ENCODE data around the gene RALA.
"Not testable (repeated sequence)": the region's sequence is repeated elsewhere in the genome, so short reads cannot be mapped to it uniquely, and the experiment has no call there.

Gene RALA

DNA sequence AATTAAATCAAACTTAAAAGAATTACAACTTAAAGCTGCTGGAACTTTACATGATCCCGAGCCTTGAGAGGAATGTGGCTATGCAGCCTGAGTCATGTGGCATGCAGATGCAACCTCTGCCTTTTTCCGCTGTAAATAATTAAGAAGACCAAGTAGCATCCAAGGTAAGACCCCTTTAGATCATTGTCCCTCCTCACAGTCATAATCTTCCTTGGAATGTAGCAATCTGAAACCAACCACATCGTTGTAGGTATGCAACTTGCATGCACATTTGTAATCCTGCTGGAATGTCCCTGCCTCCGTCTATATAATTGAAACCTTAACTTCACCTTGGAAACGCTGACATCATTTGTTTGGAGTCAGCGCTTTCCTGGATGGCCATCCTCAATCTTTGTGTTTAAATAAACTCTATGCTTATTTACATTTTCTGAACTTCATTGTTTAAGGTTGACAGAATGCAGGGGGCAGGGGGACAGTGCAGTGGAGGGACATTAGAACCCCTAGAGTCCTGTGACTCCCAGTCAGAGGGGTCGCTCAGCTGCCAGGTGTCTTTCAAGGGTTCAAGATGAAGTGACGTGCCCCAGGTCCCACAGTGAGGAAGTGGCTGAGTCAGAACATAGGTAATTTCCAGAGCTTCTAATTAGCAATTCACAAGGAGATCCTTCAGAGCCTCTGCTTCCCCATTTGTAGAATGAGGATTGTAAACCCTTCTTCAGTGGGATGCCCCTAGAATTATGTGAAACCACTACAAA lies 110.7 kb downstream of the RALA start:
- DNase-seq = no peak

DNA sequence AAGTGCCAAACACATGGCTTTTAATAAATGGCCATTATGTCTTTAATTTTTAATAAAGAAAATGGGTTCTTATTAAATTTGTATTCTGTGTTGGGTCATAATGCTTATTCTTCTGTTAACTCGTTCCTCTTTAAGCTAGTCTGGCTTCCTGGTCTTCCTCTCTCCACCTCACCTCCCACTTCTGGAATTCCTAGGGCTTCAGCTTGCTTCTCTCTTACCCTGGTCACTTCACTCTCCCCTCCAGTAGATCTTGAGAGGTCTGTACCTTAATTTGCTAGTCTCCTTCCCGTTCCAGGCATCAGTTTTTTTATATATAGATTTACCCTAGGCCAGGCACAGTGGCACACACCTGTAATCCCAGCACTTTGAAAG lies 111.2 kb downstream of the RALA start:
- no peak for DNase-seq

- peak; percentile 17 for DNase-seq
These were observed 112.5 kb downstream of the RALA start for GRCh38 chr7:39735903-39736302.

DNA sequence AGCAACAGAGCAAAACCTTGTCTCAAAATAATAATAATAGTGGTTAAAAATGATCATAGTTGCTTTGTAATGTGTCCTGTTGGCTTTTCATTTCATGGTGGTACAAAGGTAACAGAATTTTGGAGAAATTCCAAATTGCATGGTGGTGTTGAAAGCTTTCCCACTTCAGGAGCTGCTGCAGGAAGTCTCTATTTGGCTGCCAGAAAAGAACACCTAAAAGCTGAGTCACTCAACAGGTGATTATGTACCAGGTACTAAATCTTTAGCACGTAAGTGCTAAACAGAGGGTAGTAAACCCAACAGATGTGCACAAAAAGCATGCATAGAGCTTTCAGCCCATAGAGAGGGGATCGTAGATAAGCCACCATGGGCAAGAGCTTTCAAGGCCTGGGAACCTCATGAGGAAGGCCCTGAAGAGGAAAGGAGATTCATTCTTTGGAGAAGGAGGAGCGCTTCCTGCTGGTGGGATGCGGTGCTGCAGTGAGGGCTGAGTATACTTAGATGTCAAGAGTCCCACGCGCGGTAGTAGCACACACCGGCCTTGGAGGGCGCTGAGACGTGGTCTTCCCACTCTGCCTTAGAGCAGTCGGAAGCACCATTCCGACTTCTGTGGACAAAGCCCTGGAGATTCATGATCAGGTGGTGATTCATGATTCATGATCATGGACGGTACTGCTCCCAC lies 118.7 kb downstream of the RALA start:
- DNase-seq = peak; percentile 54

- DNase-seq = no peak
These were observed 121.2 kb downstream of the RALA start for GRCh38 chr7:39744620-39745019.

- no peak for DNase-seq
These were observed 121.9 kb downstream of the RALA start for GRCh38 chr7:39745320-39745719.

GRCh38 chr7:39746103-39746819 lies 122.9 kb downstream of the RALA start:
- peak; percentile 26 for DNase-seq

GRCh38 chr7:39749177-39749576 lies 125.8 kb downstream of the RALA start:
- DNase-seq = no peak

- DNase-seq = no peak
These were observed 126.3 kb downstream of the RALA start for GRCh38 chr7:39749717-39750116.

GRCh38 chr7:39750253-39751077 lies 127.1 kb downstream of the RALA start:
- no peak for DNase-seq

DNA sequence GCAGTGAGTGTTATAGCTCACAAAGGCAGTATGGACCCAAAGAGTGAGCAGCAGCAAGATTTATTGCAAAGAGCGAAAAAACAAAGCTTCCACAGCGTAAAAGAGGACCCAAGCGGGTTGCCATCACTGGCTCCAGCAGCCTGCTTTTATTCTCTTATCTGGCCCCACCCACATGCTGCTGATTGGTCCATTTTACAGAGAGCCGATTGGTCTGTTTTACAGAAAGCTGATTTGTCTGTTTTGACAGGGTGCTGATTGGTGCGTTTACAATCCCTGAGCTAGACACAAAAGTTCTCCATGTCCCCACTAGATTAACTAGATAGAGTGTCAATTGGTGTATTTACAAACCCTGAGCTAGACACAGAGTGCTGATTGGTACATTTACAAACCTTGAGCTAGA lies 129.9 kb downstream of the RALA start:
- DNase-seq = not testable (repeated sequence)

GRCh38 chr7:39753823-39754325 lies 130.5 kb downstream of the RALA start:
- no peak for DNase-seq

GRCh38 chr7:39754326-39755120 lies 131.2 kb downstream of the RALA start:
- no peak for DNase-seq

DNA sequence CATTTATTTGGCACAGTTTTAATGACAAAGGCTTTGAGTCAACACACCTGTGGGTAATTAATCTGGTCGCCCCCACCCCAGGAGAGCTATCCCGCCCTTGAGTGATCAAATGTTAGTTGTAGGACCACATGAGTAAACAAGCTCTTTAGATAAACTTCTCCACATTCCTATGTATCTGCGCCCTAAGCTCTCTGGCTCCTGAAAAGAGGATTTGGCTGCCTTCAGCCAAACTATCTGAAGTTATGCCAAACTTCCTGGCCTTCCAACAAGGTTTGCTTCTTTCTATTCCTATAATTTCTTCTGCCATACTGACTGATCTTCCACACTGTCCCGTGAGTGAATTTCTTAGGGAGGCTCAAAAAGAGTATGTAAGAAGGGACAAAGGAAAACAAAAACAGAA lies 134.2 kb downstream of the RALA start:
- DNase-seq = no peak
